CD4-positive, alpha-beta T cell treated with Interleukin-15 for 1 hour (primary cell): ENCODE measurements around the gene TAP2.
A peak's percentile ranks its signal among the peaks of the same experiment; 100 is the strongest.
"Not testable (repeated sequence)": the region's sequence is repeated elsewhere in the genome, so short reads cannot be mapped to it uniquely, and the experiment has no call there.

Source experiments
- DNase-seq: peaks from one replicate; pipeline ENCODE4 v3.0.0-alpha.2; 2020

TAP2 gene

GRCh38 chr6:32838114-32838958, at the start of gene TAP2:
Gene TAP2, minus strand, starts transcription at chr6:32838739. Its CDS starts 506 bp downstream, at chr6:32838233.
- DNase-seq, result peak; percentile 95

- DNase-seq, result no peak
Observed at GRCh38 chr6:32887616-32888015, 49.1 kb upstream of the TAP2 start.

GRCh38 chr6:32886681-32887383, 48.3 kb upstream of the TAP2 start:
- DNase-seq, result no peak

GRCh38 chr6:32885698-32886286, 47.3 kb upstream of the TAP2 start:
- DNase-seq, result no peak

GRCh38 chr6:32883789-32884188, 45.2 kb upstream of the TAP2 start:
- DNase-seq, result no peak

GRCh38 chr6:32882879-32883250, 44.3 kb upstream of the TAP2 start:
- no peak for DNase-seq

GRCh38 chr6:32880962-32881361, 42.4 kb upstream of the TAP2 start:
- DNase-seq, result not testable (repeated sequence)

GRCh38 chr6:32879691-32880090, 41.2 kb upstream of the TAP2 start:
- DNase-seq, result no peak

- no peak for DNase-seq
Observed at GRCh38 chr6:32876603-32877002, 38.1 kb upstream of the TAP2 start.

GRCh38 chr6:32873947-32874346, 35.4 kb upstream of the TAP2 start:
- not testable (repeated sequence) for DNase-seq

GRCh38 chr6:32868257-32868788, 29.8 kb upstream of the TAP2 start:
- peak; percentile 80 for DNase-seq

GRCh38 chr6:32867554-32868256, 29.2 kb upstream of the TAP2 start:
- no peak for DNase-seq

GRCh38 chr6:32867022-32867477, 28.5 kb upstream of the TAP2 start:
- DNase-seq, result no peak

GRCh38 chr6:32865724-32866443, 27.3 kb upstream of the TAP2 start:
- DNase-seq, result no peak

- no peak for DNase-seq
Observed at GRCh38 chr6:32862725-32863124, 24.2 kb upstream of the TAP2 start.

GRCh38 chr6:32860674-32861073, 22.1 kb upstream of the TAP2 start:
- no peak for DNase-seq

GRCh38 chr6:32858194-32858593, 19.7 kb upstream of the TAP2 start:
- DNase-seq, result no peak

GRCh38 chr6:32857156-32857891, 18.8 kb upstream of the TAP2 start:
- DNase-seq, result no peak

- DNase-seq, result no peak
Observed at GRCh38 chr6:32855467-32856174, 17.1 kb upstream of the TAP2 start.

GRCh38 chr6:32854376-32855178, 16.0 kb upstream of the TAP2 start:
- DNase-seq, result peak; percentile 51
